Liver (tissue), 9 donors: Measurements from ENCODE around the gene FBN3. TPM values are rescaled to one million over a fixed set of nuclear protein-coding genes. Genes with fewer than 3 reads are reported as not detected.

ENCODE experiments used
- DNase-seq: peaks from one replicate; pipeline ENCODE4 v3.0.0-alpha.2; 2017; ENCODE audit warnings: low spot score
- H3K27ac ChIP-seq, 2 donors: one replicate each; pipeline ENCODE4 v1.7.0; 2013; ENCODE audit warnings: inconsistent platforms in 2 of 2, low read length in 2 of 2, control low read depth in 1 of 2, low read depth in 1 of 2, mild to moderate bottlenecking in 1 of 2
- H3K27me3 ChIP-seq, 4 donors: one replicate each; pipeline versions ENCODE4 v1.6.1 to v1.7.0; 2013; ENCODE audit warnings: low read length in 3 of 4, inconsistent platforms in 1 of 4, mild to moderate bottlenecking in 1 of 4, moderate library complexity in 1 of 4; ENCODE audit not compliant: control insufficient read depth in 4 of 4, insufficient read depth in 4 of 4
- H3K36me3 ChIP-seq, 4 donors: one replicate each; pipeline versions ENCODE4 v1.6.1 to v1.7.0; 2013; ENCODE audit warnings: low read length in 3 of 4, mild to moderate bottlenecking in 3 of 4, low read depth in 1 of 4, moderate library complexity in 1 of 4; ENCODE audit not compliant: control insufficient read depth in 4 of 4, insufficient read depth in 3 of 4
- H3K4me1 ChIP-seq, 4 donors: one replicate each; pipeline versions ENCODE4 v1.6.1 to v1.7.0; 2013; ENCODE audit warnings: low read length in 3 of 4, mild to moderate bottlenecking in 3 of 4, moderate library complexity in 1 of 4; ENCODE audit not compliant: control insufficient read depth in 4 of 4, insufficient read depth in 4 of 4
- H3K4me3 ChIP-seq, 3 donors: one replicate each; pipeline versions ENCODE4 v1.6.1 to v1.7.0; 2013; ENCODE audit warnings: low read length in 3 of 3, control low read depth in 1 of 3, low read depth in 1 of 3, mild to moderate bottlenecking in 1 of 3
- H3K9ac ChIP-seq, 2 donors: one replicate each; pipeline ENCODE4 v1.7.0; 2013; ENCODE audit warnings: low read length in 2 of 2, mild to moderate bottlenecking in 2 of 2, moderate library complexity in 2 of 2, control low read depth in 1 of 2, low read depth in 1 of 2
- H3K9me3 ChIP-seq, 4 donors: one replicate each; pipeline versions ENCODE4 v1.6.1 to v1.7.0; 2013; ENCODE audit warnings: low read length in 3 of 4; ENCODE audit not compliant: control insufficient read depth in 4 of 4
- EGR1 ChIP-seq, 2 donors: IDR thresholded peaks; 2 replicates each; pipeline ENCODE4 v1.6.1; 2016 to 2018; ENCODE audit warnings: antibody characterized with exemption in 2 of 2, low read depth in 2 of 2
- FOXA1 ChIP-seq: IDR thresholded peaks from 2 replicates; pipeline ENCODE4 v1.6.1; 2016; ENCODE audit warnings: antibody characterized with exemption
- FOXA2 ChIP-seq: IDR thresholded peaks from 2 replicates; pipeline ENCODE4 v1.6.1; 2016; ENCODE audit warnings: antibody characterized with exemption
- GABPA ChIP-seq, 2 donors: IDR thresholded peaks in 1 of 2; conservative IDR thresholded peaks in 1 of 2; 2 replicates each; pipeline ENCODE4 v1.6.1; 2016; ENCODE audit warnings: antibody characterized with exemption in 2 of 2, mild to moderate bottlenecking in 1 of 2, moderate library complexity in 1 of 2
- HNF4A ChIP-seq, 2 donors: conservative IDR thresholded peaks; 2 replicates each; pipeline ENCODE4 v1.6.1; 2016; ENCODE audit warnings: antibody characterized with exemption in 2 of 2, mild to moderate bottlenecking in 2 of 2
- HNF4G ChIP-seq: IDR thresholded peaks from 2 replicates; pipeline ENCODE4 v1.6.1; 2016; ENCODE audit warnings: antibody characterized with exemption
- JUND ChIP-seq, 2 donors: IDR thresholded peaks; 2 replicates each; pipeline ENCODE4 v1.6.1; 2016; ENCODE audit warnings: antibody characterized with exemption in 2 of 2
- NR2F2 ChIP-seq: IDR thresholded peaks from 2 replicates; pipeline ENCODE4 v1.6.1; 2016; ENCODE audit warnings: antibody characterized with exemption
- RAD21 ChIP-seq, 2 donors: IDR thresholded peaks; 2 replicates each; pipeline ENCODE4 v1.6.1; 2016; ENCODE audit warnings: antibody characterized with exemption in 2 of 2, mild to moderate bottlenecking in 2 of 2
- RXRA ChIP-seq, 2 donors: IDR thresholded peaks; 2 replicates each; pipeline ENCODE4 v1.6.1; 2017 to 2018; ENCODE audit warnings: antibody characterized with exemption in 2 of 2, mild to moderate bottlenecking in 1 of 2
- SP1 ChIP-seq: IDR thresholded peaks from 2 replicates; pipeline ENCODE4 v1.6.1; 2018; ENCODE audit warnings: antibody characterized with exemption, mild to moderate bottlenecking
- TAF1 ChIP-seq: conservative IDR thresholded peaks from 2 replicates; pipeline ENCODE4 v1.6.1; 2016; ENCODE audit warnings: antibody characterized with exemption, mild to moderate bottlenecking
- YY1 ChIP-seq: IDR thresholded peaks from 2 replicates; pipeline ENCODE4 v1.6.1; 2016; ENCODE audit warnings: antibody characterized with exemption, mild to moderate bottlenecking
- ZBTB33 ChIP-seq: IDR thresholded peaks from 2 replicates; pipeline ENCODE4 v1.6.1; 2016; ENCODE audit warnings: antibody characterized with exemption
- WGBS: extraction: QIAGEN DNeasy Blood & Tissue Kit; methylation state at CpG from one replicate; pipeline ENCODE4 v1.1.7; 2013; 5-methylcytosine and 5-hydroxymethylcytosine counted together
- polyA plus RNA-seq, 2 donors: library from polyadenylated mRNA; stranded (reverse) in 1 of 2; unstranded in 1 of 2; fragments of 200-250 nt in 1 of 2; fragments of >200 nt in 1 of 2; fragmentation: Nextera tagmentation in 1 of 2; extraction: Ambion mirVana in 1 of 2; gene quantifications; one replicate each; pipeline versions ENCODE4 v1.2.1 to v1.2.3, GENCODE V29; 2013 to 2015
- total RNA-seq, 2 donors: library from RNA; depleted of rRNA; stranded (reverse); fragments of >200 nt; gene quantifications; one replicate each; pipeline ENCODE4 v1.2.3, GENCODE V29; 2014
- TF ChIP-seq, protein P1 (sequence below): IDR thresholded peaks from 2 replicates; pipeline ENCODE4 v1.6.1; 2016; ENCODE audit warnings: antibody characterized with exemption, mild to moderate bottlenecking
- TF ChIP-seq, protein P2 (sequence below): IDR thresholded peaks from 2 replicates; pipeline ENCODE4 v1.6.1; 2016; ENCODE audit warnings: antibody characterized with exemption
- TF ChIP-seq, protein P3 (sequence below): IDR thresholded peaks from 2 replicates; pipeline ENCODE4 v1.6.1; 2016; ENCODE audit warnings: antibody characterized with exemption
- TF ChIP-seq, protein P4 (sequence below): fragments of 150-350 bp; IDR thresholded peaks from 2 replicates; pipeline ENCODE4 v1.5.1; 2017; ENCODE audit warnings: improper control_type of control experiment, low read depth, low read length; ENCODE audit not compliant: missing input control
- donor health status: healthy.
- donor health status: healthy.
- donor health status: healthy.
- donor health status: healthy.
- donor health status: healthy.

Gene FBN3
- total and polyA plus RNA-seq, 4 donors: under 0.01 to 0.61 (median 0.08) TPM; not detected in 1

GRCh38 chr19:8085598-8086408 is 63.6 kb downstream of the FBN3 start:
- Histone ChIP-seq H3K9me3 (no peaks in the 10 kb centered on the region), H3K36me3 (no peaks in the 10 kb centered on the region), H3K9ac (no peak overlapping the region), H3K27ac (no peak overlapping the region), H3K27me3 (no peaks in the 10 kb centered on the region), H3K4me1 (peaks cover 0 to 5% (median under 1%) of the 10 kb centered on the region in 4 donors), H3K4me3 (no peak overlapping the region)
- peak; percentile 94 to 97 for TF ChIP-seq RXRA (IDR thresholded peaks at IDR 0.05)
- TF ChIP-seq FOXA2: peak; percentile 50
- TF ChIP-seq, protein P1, sequence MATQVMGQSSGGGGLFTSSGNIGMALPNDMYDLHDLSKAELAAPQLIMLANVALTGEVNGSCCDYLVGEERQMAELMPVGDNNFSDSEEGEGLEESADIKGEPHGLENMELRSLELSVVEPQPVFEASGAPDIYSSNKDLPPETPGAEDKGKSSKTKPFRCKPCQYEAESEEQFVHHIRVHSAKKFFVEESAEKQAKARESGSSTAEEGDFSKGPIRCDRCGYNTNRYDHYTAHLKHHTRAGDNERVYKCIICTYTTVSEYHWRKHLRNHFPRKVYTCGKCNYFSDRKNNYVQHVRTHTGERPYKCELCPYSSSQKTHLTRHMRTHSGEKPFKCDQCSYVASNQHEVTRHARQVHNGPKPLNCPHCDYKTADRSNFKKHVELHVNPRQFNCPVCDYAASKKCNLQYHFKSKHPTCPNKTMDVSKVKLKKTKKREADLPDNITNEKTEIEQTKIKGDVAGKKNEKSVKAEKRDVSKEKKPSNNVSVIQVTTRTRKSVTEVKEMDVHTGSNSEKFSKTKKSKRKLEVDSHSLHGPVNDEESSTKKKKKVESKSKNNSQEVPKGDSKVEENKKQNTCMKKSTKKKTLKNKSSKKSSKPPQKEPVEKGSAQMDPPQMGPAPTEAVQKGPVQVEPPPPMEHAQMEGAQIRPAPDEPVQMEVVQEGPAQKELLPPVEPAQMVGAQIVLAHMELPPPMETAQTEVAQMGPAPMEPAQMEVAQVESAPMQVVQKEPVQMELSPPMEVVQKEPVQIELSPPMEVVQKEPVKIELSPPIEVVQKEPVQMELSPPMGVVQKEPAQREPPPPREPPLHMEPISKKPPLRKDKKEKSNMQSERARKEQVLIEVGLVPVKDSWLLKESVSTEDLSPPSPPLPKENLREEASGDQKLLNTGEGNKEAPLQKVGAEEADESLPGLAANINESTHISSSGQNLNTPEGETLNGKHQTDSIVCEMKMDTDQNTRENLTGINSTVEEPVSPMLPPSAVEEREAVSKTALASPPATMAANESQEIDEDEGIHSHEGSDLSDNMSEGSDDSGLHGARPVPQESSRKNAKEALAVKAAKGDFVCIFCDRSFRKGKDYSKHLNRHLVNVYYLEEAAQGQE: no peak
- peak in 1 of 2 donors; percentile 45 for TF ChIP-seq GABPA (IDR thresholded peaks at IDR 0.05 in 1 of 2, conservative IDR thresholded peaks at IDR 0.05 in 1 of 2)
- DNase-seq: peak; percentile 47
- 42% methylated on average over 20 of the region's 20 CpGs for WGBS

DNA sequence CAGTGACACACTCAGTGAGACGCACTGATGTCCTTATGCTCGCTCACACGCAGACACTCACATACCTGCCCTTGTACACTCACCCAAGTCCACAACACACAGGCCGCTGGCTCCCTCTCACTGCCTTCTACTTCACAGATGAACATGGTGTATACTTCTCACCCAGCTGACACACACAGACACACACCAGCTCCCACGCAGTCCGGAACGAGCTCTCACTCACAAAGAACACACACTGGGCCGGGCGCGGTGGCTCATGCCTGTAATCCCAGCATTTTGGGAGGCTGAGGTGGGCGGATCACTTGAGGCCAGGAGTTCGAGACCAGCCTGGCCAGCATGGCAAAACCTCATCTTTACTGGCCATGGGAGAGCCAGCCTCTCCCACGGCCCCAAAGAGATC is 65.2 kb downstream of the FBN3 start:
- H3K27me3 ChIP-seq: no peaks in the 10 kb centered on the region
- DNase-seq: no peak
- TF ChIP-seq FOXA1 (no peak), HNF4A (conservative IDR thresholded peaks at IDR 0.05) (no peak), ZBTB33 (no peak), RAD21 (IDR thresholded peaks at IDR 0.05) (no peak), GABPA (IDR thresholded peaks at IDR 0.05 in 1 of 2, conservative IDR thresholded peaks at IDR 0.05 in 1 of 2) (no peak), EGR1 (IDR thresholded peaks at IDR 0.05; ENCODE audit: low read depth in 2 of 2) (no peak), YY1 (no peak), TAF1 (no peak), HNF4G (no peak), JUND (IDR thresholded peaks at IDR 0.05) (no peak), SP1 (no peak), NR2F2 (no peak), FOXA2 (no peak), RXRA (IDR thresholded peaks at IDR 0.05) (no peak)
- TF ChIP-seq, protein P2, sequence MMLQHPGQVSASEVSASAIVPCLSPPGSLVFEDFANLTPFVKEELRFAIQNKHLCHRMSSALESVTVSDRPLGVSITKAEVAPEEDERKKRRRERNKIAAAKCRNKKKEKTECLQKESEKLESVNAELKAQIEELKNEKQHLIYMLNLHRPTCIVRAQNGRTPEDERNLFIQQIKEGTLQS: no peak
- TF ChIP-seq, protein P3, sequence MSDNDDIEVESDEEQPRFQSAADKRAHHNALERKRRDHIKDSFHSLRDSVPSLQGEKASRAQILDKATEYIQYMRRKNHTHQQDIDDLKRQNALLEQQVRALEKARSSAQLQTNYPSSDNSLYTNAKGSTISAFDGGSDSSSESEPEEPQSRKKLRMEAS: no peak
- TF ChIP-seq, protein P4, sequence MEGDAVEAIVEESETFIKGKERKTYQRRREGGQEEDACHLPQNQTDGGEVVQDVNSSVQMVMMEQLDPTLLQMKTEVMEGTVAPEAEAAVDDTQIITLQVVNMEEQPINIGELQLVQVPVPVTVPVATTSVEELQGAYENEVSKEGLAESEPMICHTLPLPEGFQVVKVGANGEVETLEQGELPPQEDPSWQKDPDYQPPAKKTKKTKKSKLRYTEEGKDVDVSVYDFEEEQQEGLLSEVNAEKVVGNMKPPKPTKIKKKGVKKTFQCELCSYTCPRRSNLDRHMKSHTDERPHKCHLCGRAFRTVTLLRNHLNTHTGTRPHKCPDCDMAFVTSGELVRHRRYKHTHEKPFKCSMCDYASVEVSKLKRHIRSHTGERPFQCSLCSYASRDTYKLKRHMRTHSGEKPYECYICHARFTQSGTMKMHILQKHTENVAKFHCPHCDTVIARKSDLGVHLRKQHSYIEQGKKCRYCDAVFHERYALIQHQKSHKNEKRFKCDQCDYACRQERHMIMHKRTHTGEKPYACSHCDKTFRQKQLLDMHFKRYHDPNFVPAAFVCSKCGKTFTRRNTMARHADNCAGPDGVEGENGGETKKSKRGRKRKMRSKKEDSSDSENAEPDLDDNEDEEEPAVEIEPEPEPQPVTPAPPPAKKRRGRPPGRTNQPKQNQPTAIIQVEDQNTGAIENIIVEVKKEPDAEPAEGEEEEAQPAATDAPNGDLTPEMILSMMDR: no peak
- TF ChIP-seq, protein P1: no peak
- no peaks in the 10 kb centered on the region for H3K9me3 ChIP-seq
- peaks cover 0 to 7% (median 2%) of the 10 kb centered on the region in 4 donors for H3K4me1 ChIP-seq
- no peak overlapping the region for H3K9ac ChIP-seq
- no peaks in the 10 kb centered on the region for H3K36me3 ChIP-seq
- no peak overlapping the region for H3K4me3 ChIP-seq
- no peak overlapping the region for H3K27ac ChIP-seq
- WGBS: 94% methylated on average over 13 of the region's 13 CpGs
